HCEC 1CT (cell line): ENCODE measurements around the gene ST8SIA1.
A peak's percentile ranks its signal among the peaks of the same experiment; 100 is the strongest.

Experiments used
- DNase-seq: peaks from one replicate; pipeline ENCODE4 v3.0.0-alpha.2; 2017

ST8SIA1 gene

DNA sequence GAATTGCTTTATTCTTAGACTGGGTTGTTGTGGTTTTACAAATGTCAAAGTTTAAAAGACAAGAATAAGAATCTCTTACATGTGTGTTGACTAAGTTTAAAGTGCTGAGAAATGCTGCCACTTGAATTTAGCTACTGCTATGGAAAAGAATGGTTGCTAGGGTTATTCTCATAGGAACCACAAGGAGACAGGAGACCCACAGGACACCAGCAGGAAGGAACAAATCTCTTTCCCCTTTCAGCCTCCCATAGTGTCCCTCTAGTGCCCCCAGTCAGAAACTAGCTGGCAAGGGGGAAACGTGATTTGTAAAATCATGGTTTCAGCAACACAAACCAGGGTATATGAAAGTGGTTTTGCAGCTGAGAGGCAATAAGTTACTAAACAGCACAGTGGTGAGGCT, 102.7 kb downstream of the ST8SIA1 start:
- peak; percentile 2 for DNase-seq

DNA sequence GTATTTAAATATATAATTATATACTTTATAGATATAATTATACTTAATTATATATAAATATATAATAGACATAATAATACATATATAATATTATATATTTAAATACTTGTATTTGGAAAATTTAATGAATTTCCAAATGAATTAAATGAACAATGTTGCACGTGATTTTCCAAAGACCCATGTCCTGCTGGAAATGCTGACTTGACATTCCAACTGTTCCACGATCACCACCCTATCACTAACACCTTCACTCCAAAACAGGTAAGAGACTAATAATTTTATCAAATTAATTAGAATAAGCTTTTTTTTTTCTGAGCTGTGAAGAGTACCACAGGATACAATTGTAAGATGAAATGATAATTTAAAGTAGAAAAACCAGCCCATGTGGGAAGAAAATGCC, 103.4 kb downstream of the ST8SIA1 start:
- DNase-seq: no peak

DNA sequence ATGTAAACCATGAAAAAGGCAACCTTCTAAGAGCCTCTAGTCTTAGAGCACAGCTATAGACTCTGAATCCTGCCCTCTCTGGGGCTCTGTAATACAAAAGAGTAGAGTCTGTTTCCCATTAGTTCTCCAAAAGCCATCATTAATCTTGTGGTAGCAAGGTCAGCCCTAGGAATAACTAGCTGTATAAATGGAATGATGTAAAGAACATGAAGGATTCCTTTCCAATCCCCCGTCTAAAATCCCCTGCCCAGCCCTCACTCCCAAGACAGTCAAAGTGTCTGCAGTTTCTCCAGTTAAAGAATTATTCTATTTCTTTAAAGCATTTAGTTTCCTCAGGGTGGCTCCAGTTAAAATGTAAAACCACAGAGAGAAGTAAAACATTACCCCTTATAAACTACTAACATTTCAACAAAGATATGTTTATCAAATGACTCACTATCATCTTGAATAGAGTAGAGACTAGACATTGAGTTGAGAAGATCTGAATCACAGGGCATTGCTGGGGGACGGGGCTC, 104.2 kb downstream of the ST8SIA1 start:
- peak; percentile 56 for DNase-seq

DNA sequence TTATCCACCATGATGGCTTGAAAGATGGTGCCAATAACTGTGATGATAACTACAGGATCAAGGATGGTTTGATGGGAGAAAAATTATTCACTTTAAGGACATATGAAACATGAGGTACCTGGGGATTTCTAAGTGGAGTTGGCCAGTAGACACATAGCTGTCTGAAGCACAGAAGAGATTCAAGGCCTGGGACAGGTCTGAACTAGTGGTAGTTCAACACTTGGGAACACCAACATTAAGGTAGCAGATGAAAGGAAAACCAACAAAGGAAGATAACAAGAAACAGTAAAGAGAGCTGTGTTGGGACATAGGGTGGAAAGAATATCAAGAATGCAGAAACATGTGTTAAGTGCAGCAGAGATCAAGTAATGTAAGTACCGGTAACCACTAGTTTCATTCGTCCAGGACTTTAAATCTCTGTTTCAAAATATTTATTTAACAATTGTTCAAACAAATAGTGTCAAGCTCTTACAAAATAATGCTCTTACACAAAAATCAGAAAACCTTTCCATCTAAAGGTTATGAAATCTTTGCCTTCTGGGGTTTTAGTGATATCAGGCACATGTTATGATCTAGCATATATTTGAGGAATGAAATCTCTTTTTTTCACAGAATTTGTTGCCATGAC, 104.7 kb downstream of the ST8SIA1 start:
- peak; percentile 29 for DNase-seq

DNA sequence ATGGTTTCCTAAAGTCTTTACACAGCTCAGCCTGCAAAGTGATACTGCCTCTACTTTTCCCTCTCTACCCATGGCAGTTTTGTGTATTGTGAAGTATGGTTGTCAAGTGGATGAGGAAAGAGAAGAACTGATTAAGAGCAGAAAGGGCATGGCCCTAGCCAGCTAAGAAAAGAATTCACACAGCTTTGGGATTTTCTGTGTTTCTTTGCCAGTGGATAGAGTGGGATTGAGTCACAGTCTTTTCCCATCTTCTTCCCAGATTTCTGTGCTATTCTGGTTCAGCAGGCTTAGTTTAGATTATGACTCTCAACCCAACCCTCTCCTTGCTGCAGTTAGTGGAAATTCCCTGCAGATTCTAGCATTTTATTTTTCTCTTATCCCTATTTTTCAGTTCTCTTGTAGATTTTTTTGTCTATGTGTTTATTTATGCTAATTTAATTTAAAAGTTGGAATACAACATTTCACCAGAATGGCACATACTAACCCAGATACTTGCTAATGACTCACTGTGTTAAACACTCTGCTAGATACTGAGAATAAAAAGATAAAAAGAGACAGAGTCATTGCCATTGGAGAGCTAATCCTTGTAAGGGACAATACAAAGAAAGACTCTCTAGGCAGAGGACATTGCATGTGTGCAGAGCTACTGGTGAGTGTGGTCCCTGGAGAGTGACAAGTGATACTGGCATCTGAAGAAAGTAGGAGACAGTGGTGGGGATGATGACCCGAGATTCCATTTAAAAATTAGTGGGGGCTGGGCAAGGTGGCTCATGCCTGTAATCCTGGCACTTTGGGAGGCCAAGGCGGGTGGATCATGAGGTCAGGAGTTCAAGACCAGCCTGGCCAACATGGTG, 106.3 kb downstream of the ST8SIA1 start:
- peak; percentile 47 for DNase-seq

DNA sequence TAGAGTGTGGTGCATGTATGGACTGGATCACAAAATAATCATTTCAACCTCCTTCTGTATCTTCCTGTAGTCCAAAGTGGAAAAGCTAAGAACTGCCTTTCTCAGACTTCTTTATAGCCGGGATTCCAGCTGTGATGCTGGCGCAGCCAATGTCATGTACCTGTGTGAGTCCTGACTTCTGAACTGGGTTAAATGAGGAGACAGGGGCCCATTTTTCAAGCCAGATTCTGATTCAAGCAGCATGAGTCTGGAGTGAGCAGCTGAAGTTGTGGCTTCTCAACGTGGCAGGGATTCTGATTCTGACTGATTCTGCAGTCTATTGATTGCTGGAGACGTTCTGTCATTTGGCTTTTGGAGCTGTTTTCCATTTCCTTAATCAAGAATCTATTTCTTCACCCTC, 111.2 kb downstream of the ST8SIA1 start:
- DNase-seq: no peak

DNA sequence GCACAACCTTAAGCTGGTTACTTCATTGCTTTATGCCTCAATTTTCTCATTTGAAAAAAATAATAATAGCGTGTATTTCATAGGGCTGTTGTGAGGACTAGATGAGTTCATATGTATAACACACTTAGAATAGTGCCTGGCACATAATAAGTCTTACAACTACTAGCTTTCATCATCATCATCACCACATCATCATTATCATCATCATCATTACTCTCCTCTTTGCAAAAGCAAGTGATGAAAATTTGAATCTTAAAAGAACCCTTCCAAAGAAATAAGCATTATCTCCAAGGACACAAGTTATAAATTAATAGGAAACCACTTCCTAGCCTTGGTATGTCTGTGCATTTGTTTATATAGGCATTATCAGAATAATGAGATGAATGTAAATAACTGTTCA, 117.0 kb downstream of the ST8SIA1 start:
- DNase-seq: no peak

DNA sequence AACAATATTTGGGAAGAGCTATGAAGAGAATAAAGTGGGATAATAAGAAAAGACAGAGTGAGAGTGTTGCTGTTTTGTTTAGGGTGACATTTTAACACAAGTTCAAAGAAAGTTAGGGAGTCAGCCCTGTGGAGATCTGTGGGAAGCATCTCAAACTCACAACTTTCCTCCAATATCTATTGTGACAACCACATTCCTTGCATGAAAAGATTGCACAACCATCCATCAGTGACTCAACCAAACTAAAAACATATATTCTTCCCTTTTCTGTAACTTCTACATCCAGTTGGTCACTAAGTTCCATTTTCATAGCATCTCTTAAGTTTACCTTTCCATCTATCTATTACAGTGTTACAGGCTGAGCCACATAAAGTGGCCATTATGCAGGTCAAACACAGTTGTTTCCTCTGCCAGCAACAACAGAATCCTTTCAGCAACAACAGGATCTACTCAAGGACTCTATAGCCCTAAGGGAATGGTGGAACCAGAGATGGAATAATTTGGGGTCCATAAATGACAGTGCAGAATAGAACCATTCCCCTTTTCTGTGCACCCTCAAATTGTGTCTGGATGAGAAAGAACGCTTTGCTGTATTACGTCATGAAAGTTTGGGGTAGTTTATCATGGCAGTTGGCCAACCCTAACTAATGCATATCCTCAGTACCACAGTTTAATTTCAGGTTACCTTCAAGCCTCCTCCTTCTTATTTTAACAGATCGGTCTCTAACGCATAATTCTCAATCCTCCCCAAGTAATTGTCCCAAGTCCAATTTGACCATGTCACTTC, 118.8 kb downstream of the ST8SIA1 start:
- peak; percentile 25 for DNase-seq

DNA sequence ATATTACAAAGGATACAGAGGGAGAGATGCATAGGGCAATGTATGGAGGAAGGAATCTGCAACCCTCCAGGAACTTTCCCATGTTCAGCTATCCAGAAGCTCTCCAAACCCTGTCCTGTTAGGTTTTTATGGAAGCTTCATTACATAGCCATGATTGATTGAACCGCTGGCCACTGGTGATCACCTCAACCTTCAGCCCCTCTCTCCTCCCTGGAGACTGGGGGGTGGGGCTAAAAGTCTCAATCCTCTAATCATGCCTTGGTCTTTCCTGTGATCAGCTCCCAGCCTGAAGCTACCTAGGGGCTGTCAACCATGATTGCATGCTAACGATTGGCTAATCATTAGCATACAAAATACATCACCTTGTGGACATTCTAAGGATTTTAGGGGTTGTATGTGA, 123.4 kb downstream of the ST8SIA1 start:
- no peak for DNase-seq

DNA sequence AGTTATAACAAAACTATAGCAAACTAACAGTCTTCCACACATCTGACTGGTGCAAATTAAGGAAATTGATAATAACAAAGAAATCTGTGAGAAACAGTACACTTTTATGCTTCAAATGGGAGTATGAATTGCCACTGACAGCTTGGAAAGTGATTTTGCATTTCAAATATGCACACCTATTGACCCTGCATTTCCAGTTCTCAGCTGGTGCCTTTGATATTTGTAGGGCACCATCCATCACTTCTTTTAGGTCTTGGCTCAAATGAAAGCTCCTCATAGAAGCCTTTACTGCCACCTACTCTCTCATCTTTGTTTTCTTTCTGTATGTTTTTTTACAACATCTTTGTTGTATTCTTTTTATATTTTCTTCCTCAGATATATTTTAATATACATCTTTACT, 125.1 kb downstream of the ST8SIA1 start:
- no peak for DNase-seq

DNA sequence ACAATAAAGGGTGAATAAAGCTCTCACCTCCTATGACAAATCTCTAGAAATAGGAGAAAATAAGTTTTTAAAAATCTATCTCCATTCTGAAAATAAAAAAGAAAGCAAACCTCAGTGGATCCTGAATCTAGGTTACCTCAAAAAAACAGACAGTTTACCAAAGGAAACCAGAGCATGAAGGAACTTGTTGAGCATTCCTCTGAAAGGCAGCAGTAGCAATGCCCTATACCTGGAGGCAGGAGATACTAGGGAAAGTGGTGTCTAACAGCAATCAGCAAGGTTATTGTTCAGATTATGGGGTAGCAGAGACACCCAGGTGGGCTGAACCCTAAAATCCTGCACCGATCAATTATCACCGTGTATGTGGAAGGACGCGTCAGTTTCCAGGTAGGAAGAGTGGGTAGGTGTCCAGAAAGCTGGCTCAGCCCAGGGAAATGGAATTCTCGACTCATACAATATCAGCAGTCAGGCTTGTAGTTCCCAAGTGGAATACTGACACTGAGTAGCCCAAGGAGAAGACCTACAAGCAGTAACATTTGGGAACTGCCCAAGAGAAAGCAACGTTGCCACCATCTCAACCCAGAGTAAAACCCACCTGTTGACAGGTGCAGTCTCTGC, 128.3 kb downstream of the ST8SIA1 start:
- DNase-seq: no peak

DNA sequence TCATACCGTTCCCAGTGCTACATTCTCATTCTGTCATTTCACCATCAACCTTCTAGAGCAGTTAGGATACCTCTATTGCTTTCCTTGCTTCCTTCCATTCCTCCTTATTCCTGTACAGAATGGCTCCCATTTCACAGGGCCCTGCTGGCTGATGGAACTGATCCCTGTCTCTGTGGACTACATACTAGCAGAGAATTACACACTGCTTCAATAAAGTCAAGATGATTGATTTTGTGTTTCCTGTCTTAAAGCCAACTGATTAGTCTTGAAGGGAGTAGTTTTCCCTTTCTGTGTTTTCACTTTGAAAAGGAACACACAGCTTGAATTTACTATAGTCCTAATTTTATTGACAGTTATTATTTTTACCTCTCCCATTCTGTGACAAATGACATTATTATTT, 130.1 kb downstream of the ST8SIA1 start:
- DNase-seq: no peak

DNA sequence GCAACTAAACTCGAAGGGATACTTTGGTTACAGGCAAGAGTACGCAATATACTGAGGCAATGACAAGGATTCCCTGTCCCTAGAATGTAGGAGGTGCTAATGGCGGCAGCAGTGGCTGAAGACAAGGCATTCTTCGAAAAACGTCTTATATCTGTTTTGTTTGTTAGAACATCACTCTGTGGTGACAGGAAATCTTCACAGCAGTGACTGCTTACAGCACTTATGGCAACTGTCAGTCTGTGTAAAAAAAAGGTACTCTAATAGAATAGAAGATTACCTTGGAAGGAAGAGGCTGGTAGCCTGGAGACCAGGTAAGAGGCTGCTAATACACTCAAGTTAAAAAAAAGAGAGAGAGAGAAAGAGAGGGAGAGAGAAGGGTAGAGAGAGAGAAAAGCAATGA, 131.7 kb downstream of the ST8SIA1 start:
- DNase-seq: no peak

DNA sequence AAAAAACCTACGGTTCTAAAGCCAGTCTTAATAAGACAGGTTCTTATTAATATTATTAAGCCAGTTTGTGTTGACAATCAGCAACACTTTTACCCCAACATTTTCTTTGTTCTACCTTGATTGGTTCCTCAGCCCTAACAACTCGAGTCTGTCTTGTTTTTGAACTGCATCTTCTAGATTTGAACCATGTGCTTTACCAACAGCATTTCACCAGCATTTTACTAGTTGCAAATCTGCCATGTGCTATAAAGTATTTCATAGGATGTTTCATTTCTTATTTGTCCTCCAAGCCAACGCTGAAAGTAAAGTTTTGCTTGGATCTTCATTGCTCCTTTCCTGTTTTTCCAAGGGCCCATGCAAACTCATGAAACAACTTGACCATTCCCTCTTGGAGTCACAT, 133.4 kb downstream of the ST8SIA1 start:
- DNase-seq: no peak

DNA sequence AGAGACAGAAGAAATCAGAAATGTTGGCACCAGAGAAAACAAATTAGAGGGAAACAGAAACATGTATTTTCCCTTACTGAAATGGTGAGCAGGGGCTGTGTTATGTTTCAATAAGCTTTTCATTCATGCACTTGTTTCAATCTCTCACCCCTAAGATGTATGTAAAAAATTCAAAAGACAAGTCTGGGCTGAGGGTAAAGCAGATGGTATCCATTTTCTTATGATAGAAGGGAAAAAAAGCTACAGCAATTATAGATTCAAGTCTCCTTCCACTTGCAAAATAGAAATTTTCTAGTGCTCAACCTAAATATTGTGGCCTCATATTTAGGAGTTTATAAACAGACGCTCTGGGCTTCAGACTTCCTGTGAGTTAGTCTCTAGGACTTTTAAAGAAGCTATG, 138.3 kb downstream of the ST8SIA1 start:
- DNase-seq: no peak

DNA sequence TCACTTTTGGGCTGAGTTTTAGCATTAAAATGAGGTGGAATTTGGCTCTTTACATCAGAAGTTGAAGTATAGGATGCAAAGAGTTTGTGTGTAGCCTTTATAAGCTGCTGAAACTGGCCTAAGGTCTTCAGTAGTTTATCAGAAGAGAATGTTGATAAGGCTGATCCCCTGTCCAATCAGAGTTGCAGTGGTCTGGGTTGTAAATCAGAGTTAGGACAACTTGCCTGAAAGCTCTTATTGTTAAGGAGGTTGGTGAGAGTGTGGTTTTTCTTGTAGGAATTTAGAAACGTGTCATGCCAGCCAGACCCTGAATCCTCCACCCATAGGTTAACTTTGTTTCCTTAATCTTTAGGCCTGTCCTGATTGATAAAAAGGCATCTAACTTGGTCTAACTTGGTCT, 143.5 kb downstream of the ST8SIA1 start:
- no peak for DNase-seq

DNA sequence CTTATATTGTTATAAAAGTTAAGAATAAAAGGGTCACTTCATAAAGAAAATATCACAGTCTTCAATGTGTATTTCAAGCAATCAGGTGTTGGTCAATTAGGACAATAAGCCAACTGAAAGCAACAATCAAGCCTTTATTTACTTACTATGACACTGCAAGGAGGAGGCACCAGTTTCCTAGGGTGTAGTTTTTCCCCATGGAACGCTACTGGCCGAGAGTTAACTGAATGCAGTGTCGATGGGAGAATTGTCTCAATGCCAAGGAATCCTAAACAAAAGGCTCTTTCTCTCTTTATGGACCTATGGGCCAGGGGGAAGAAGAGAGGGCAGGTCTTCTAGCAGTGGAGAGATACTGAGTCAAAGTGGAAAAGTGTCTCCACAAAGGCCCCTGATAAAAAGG, 146.1 kb downstream of the ST8SIA1 start:
- DNase-seq: no peak

DNA sequence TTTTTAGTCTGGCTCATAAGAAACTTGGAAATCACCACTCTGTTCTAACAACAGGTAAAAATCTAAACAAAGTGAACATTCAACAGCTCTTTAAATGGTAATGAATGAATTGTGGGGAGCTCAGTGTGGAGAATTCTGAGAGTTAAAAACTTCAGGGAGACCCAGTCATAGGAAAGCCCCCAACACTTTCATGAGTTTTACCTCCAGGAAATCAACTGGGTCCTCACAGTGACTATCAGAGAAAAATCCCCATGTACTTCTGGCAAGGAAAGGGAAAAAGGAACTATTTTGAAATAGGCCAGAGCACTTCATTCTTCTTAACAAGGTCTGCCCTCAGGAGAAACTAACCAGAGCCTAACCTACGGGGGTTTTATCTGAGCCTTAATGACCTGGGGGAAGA, 153.8 kb downstream of the ST8SIA1 start:
- DNase-seq: no peak

DNA sequence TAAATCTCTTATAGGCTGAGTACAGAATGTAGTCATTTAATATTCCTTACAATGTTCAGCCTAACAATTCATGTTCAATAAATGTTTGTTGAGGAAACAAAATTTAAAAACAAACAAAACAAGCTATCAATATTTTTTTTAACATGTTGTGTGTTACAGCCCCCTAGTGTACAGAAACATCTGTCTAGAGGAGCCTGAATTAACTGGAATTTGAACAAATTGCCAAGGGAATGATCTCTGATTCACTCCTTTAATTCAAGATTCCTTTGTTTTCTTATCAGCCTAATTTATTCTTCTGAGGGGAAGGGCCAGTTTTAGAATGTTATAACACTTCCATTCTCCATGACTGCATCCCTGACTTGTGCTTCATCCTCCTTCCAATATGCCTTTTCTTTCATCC, 161.3 kb downstream of the ST8SIA1 start:
- no peak for DNase-seq

DNA sequence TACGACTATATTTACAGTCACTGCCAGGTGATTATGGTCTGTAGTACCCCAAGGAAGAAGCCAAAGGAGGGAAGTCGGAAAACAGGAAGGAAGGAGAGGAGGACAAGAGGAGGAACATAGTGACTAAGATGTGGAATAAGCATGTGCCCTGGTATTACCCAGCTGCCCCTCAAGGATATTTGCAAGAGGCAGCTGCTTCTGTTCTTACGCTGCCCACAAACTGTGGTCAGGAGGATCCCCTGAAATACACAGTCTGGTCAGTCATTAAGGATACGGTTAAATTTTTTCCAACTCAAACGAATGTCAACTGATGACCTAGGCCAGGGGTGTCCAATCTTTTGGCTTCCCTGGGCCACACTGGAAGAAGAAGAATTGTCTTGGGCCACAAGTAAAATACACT, 162.0 kb downstream of the ST8SIA1 start:
- DNase-seq: no peak

DNA sequence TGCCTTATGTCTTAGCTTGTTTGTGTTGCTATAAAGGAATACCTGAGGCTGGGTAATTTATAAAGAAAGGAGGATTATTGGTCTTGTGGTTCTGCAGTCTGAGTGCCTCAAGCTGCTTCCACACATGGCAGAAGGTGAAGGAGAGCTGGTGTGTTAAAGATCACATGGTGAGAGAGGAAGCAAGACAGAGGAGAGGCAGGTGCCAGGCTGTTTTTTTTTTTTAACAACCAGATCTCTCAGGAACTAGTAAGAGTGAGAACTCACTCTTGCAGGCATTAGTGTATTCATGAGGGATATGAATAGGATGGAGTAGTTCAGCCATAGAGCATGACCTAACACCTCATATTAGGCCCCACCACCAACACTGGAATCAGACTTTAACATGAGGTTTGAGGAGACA, 165.1 kb downstream of the ST8SIA1 start:
- DNase-seq: no peak

DNA sequence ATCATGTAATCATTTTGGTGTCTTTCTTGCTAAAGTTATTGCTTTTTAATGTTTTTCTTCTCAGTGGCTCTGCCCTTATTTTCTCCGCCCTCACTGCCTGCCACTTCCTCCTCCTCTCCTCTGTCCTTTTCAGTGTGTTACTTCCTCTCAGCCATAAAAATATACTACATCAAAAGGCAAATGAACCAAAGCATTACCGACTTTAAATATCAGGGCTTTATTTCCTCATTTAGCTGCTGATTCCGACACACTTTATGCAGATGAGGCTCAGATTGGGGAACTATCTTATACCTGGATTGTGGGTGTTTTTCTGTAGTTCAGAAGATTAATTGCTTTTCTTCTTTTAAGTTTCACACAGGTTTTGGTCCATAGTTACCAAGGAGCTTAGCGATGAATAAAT, 170.4 kb downstream of the ST8SIA1 start:
- no peak for DNase-seq

DNA sequence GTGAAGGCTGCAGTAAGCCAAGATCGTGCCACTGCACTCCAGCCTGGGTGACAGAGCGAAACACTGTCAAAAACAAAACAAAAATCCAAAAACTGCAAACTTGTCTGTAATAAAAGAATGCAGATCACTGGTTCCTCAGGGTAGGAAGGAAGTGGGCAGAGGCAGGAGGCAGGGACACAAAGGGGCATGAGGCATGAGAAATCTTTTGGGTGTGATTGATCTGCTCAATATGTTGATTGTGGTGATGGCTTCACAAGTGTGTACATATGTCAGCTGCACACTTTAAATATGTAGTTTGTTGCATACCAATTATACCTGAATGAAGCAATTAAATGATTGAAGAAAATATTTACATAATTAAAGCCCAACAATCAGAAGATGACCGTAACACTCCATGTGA, 170.9 kb downstream of the ST8SIA1 start:
- DNase-seq: no peak
